Breast epithelium (tissue), 4 donors: ENCODE measurements around the gene SNX30. TPM values are rescaled to one million over a fixed set of nuclear protein-coding genes. Genes with fewer than 3 reads are reported as not detected.

ENCODE experiments used
- DNase-seq, 2 donors: peaks; one replicate each; pipeline ENCODE4 v3.0.0-alpha.2; 2019; ENCODE audit warnings: low spot score in 2 of 2
- H3K27ac ChIP-seq, 2 donors: fragments of 200-600 bp; sonication (generic) in 1 of 2; one replicate each; pipeline ENCODE4 v1.5.1; 2016 to 2019; ENCODE audit warnings: mild to moderate bottlenecking in 1 of 2
- H3K27me3 ChIP-seq, 2 donors: fragments of 200-600 bp; sonication (generic) in 1 of 2; one replicate each; pipeline versions ENCODE4 v1.5.1 to v1.6.0; 2017 to 2019; ENCODE audit warnings: control low read depth in 1 of 2, mild to moderate bottlenecking in 1 of 2
- H3K36me3 ChIP-seq: fragments of 200-600 bp; one replicate; pipeline ENCODE4 v1.5.1; 2019
- H3K4me1 ChIP-seq, 2 donors: fragments of 200-600 bp; sonication (generic); one replicate each; pipeline ENCODE4 v1.5.1; 2016 to 2019; ENCODE audit warnings: control low read depth in 1 of 2
- H3K4me3 ChIP-seq, 3 donors: fragments of 200-600 bp; sonication (generic); 1 replicate in 2 of 3; 2 replicates in 1 of 3; pipeline ENCODE4 v1.5.1; 2016 to 2019; ENCODE audit warnings: mild to moderate bottlenecking in 3 of 3, moderate library complexity in 2 of 3
- H3K9me3 ChIP-seq, 2 donors: fragments of 200-600 bp; sonication (generic) in 1 of 2; one replicate each; pipeline ENCODE4 v1.5.1; 2016 to 2019; ENCODE audit warnings: control low read depth in 1 of 2
- POLR2A ChIP-seq: fragments of 450-650 bp; IDR thresholded peaks from one replicate; pipeline ENCODE4 v1.6.1; 2016; ENCODE audit warnings: antibody characterized with exemption, mild to moderate bottlenecking, moderate library complexity
- POLR2AphosphoS5 ChIP-seq, 3 donors: sonication (generic); formaldehyde crosslinking; IDR thresholded peaks; one replicate each; pipeline ENCODE4 v1.6.1; 2017; ENCODE audit warnings: antibody characterized with exemption in 3 of 3
- intact Hi-C: fragments of 100-400 bp; cut with DNase I; formaldehyde crosslinking; loops from one replicate; pipeline ENCODE4 v1.15.1; 2023; ENCODE audit warnings: low total_unique reads
- total RNA-seq, 3 donors: library from RNA; depleted of rRNA; stranded (reverse); fragments of >200 nt; gene quantifications; one replicate each; pipeline ENCODE4 v1.1.0, GENCODE V29; 2016
- TF ChIP-seq, protein P1 (sequence below), 3 donors: fragments of 450-650 bp; IDR thresholded peaks; one replicate each; pipeline ENCODE4 v1.5.1; 2016 to 2017; ENCODE audit warnings: antibody characterized with exemption in 3 of 3, mild to moderate bottlenecking in 3 of 3, moderate library complexity in 3 of 3

The SNX30 gene
- total RNA-seq, 3 donors from 2014 or later: 15.2 to 18.7 (median 16.4) TPM

DNA sequence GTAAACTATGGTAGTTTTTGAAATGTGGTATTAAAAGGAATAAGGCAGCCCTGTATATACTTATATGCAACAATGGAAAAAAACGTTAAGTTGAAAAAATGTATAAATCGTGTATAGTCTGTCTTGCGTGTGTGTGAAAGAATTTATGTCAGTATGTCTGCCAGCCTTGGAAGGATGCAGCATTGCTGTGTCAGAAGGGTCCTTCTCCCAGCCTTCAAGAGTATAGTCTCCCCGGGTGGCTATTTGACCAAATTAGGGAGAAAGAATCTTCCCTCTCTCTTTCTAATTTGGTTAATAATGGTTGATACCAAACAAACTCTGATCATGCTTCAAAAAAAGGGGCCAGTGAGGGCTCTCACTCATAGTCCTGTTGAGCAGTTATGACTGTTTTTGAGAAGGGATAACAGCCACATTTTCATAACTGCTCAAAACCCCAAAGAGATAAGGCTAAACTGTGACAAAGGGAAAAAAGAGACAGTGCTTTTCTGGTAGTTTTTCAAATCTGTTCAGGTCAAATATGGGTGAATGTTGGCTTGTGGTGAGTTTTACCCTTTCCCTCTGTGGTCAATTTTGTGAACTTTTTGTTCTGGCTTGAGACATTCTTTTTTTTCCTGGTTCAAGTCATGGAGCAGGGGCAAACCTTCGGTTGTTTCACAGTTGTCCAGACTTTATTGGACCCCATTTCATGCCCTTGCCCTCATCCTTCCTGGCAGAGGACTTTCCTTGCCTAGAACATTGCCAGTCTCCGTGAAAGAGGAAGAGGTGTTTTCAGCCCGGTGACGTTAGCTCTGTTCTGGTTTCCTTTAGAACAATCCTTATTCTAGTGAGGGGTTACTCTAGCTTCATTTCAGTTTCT is 21.0 kb downstream of the SNX30 start:
- H3K9me3 ChIP-seq: peaks cover 0 to 1% of the 10 kb centered on the region in 2 donors
- H3K27ac ChIP-seq: no peak overlapping the region
- no peak for DNase-seq
- TF ChIP-seq POLR2A: no peak
- TF ChIP-seq, protein P1, sequence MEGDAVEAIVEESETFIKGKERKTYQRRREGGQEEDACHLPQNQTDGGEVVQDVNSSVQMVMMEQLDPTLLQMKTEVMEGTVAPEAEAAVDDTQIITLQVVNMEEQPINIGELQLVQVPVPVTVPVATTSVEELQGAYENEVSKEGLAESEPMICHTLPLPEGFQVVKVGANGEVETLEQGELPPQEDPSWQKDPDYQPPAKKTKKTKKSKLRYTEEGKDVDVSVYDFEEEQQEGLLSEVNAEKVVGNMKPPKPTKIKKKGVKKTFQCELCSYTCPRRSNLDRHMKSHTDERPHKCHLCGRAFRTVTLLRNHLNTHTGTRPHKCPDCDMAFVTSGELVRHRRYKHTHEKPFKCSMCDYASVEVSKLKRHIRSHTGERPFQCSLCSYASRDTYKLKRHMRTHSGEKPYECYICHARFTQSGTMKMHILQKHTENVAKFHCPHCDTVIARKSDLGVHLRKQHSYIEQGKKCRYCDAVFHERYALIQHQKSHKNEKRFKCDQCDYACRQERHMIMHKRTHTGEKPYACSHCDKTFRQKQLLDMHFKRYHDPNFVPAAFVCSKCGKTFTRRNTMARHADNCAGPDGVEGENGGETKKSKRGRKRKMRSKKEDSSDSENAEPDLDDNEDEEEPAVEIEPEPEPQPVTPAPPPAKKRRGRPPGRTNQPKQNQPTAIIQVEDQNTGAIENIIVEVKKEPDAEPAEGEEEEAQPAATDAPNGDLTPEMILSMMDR (IDR thresholded peaks at IDR 0.05): no peak
- no peak for TF ChIP-seq POLR2AphosphoS5 (IDR thresholded peaks at IDR 0.05)
- intact Hi-C loops: no loop called here
- no peaks in the 10 kb centered on the region for H3K27me3 ChIP-seq
- no peaks in the 10 kb centered on the region for H3K4me1 ChIP-seq
- no peak overlapping the region for H3K4me3 ChIP-seq
- H3K36me3 ChIP-seq: no peaks in the 10 kb centered on the region

DNA sequence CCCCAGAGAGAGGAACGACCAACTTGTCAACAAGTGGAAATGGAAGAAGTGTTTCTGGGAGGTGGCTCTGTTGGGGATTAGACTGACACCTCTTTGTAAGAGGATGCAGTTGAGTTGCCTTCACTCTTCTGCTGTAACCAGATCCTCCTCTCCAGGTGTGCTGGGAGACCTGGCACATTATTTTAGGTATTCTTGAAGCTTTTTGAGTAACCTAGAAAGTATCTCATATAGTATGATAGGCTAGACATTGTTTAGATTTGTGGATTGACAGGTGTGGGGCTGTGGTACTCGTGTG is 21.6 kb downstream of the SNX30 start:
- Histone ChIP-seq H3K9me3 (no peaks in the 10 kb centered on the region), H3K4me1 (no peaks in the 10 kb centered on the region), H3K36me3 (no peaks in the 10 kb centered on the region), H3K27me3 (no peaks in the 10 kb centered on the region), H3K4me3 (no peak overlapping the region), H3K27ac (no peak overlapping the region)
- no peak for DNase-seq
- TF ChIP-seq POLR2AphosphoS5 (IDR thresholded peaks at IDR 0.05) (no peak), POLR2A (no peak)
- TF ChIP-seq, protein P1 (IDR thresholded peaks at IDR 0.05): no peak
- intact Hi-C loops: no loop called here

- no peaks in the 10 kb centered on the region for H3K4me1 ChIP-seq
- intact Hi-C loops: no loop called here
- H3K4me3 ChIP-seq: no peak overlapping the region
- no peaks in the 10 kb centered on the region for H3K27me3 ChIP-seq
- no peaks in the 10 kb centered on the region for H3K36me3 ChIP-seq
- H3K27ac ChIP-seq: no peak overlapping the region
- no peak for TF ChIP-seq POLR2AphosphoS5 (IDR thresholded peaks at IDR 0.05)
- TF ChIP-seq, protein P1 (IDR thresholded peaks at IDR 0.05): no peak
- TF ChIP-seq POLR2A: no peak
- DNase-seq: no peak
- no peaks in the 10 kb centered on the region for H3K9me3 ChIP-seq
Measured at GRCh38 chr9:112772551-112772950, 22.0 kb downstream of the SNX30 start.

DNA sequence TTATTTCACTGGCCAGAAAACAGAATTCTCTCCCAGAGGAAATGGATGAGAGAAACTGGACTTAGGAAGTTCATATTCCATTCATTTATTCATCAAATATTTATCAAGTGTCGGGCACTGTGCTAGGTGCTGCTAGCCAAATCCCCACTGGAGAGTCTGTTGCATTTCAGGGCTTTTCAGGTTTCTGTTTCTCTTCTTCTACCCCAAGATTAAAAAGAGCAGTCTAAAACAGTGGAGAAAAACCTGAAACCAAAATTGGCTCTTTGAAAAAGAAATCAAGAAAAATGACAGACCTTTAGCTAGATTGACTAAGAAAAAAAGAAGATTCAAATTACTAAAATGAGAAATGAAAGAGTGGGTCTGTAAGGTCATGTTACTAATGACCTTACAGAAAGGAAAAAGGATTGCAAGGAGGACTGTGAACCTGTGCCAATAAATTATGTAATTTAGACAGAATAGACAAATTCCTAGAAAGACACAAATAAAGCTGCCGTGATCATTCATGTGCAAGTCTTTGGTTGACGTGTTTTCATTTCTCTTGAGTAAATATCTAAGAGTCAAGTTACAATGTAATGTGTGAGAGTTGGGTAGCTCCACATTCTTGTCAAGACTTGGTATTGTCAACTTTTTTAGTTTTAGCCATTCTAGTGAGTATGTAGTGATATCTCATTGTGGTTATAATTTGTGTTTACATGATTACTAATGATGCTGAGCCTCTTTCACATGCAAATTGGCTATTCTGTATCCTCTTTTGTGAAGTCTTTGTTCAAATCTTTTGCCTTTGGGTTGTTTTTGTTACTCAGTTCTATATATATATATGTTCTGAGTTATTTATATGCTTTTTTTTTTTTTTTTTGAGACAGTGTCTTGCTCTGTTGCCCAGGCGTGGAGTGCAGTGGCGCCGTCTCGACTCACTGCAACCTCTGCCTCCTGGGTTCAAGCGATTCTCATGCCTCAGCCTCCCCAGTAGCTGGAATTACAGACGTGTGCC is 23.7 kb downstream of the SNX30 start:
- DNase-seq: no peak
- TF ChIP-seq POLR2A (no peak), POLR2AphosphoS5 (IDR thresholded peaks at IDR 0.05) (no peak)
- TF ChIP-seq, protein P1 (IDR thresholded peaks at IDR 0.05): no peak

GRCh38 chr9:112777914-112778313 is 27.4 kb downstream of the SNX30 start:
- DNase-seq: no peak
- H3K9me3 ChIP-seq: no peaks in the 10 kb centered on the region

More for the DNA sequence above, 23.7 kb downstream of the SNX30 start:
- Histone ChIP-seq H3K9me3 (no peaks in the 10 kb centered on the region), H3K36me3 (no peaks in the 10 kb centered on the region), H3K27ac (no peak overlapping the region), H3K27me3 (no peaks in the 10 kb centered on the region), H3K4me1 (no peaks in the 10 kb centered on the region), H3K4me3 (no peak overlapping the region)
- intact Hi-C loops: no loop called here

More at GRCh38 chr9:112777914-112778313, 27.4 kb downstream of the SNX30 start:
- Histone ChIP-seq H3K4me1 (no peaks in the 10 kb centered on the region), H3K4me3 (no peak overlapping the region), H3K27me3 (no peaks in the 10 kb centered on the region), H3K36me3 (no peaks in the 10 kb centered on the region), H3K27ac (no peak overlapping the region)
- no peak for TF ChIP-seq POLR2AphosphoS5 (IDR thresholded peaks at IDR 0.05)
- no peak for TF ChIP-seq POLR2A
- TF ChIP-seq, protein P1 (IDR thresholded peaks at IDR 0.05): no peak
- intact Hi-C loops: no loop called here
